Measurements from ENCODE around the gene RPL3.
"Not testable (repeated sequence)": the region's sequence is repeated elsewhere in the genome, so short reads cannot be mapped to it uniquely, and the experiment has no call there.

The RPL3 gene

DNA sequence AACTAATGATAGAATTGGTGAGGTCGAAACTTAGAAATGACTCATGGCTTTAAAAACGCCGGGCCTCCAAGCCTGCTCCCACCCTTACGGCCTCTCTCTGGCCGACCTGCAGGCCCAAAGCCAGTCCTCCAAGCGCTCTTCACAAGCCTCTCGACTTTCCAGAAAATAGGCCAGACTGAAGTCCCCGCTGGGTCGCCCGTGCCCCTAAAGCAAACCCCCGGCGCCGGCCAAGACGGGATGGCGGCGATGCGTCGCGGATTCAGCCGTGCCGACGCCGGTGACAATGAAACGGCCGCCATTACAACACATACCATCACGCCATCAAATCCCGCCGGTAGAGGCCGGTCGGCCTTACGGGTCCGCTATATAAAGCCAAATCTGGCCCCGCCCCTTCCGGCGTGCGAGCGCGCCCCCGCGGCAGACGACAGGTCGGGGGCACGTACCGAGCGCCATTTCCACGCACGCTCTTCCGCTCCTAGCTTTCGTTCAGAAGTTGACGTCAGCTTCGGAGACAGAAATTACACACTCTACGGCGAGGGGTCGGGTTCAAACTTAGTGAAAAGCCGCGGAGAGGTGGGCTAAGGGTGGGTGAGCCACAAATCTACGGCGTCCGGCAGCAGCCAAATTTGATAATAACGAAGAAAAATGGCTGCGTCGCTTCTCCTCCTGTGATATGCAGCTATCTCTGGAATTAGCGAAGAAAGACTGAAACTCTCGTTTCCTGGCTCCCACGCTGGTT is at the start of gene RPL3:
Gene RPL3 (minus strand): TSS at position 340 of the 739 bp plus-strand sequence. CDS start 26 bp downstream, at position 314.
- DNase-seq (ENCODE audit: low spot score): peak; percentile 98

DNA sequence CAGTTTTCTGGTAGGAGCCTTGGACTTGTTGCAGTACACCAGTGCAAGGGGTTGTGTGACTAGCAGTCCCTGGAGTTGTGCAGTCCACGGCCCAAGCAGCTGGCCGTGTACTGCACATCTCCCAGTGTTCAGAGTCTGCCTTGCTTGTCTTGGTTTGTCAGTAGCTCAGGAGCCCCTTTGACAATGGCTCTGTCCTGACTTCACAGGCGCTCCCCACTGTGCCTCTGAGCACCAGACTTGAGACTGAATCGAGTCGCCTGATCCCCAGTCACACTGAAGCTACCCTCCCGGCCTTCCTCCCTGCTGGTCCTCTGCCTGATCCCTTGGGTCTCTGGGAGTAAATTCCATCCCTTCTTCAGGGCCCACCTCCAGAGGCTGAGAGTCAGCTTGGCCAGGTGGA is 49.8 kb upstream of the RPL3 start:
- DNase-seq (ENCODE audit: low spot score): no peak

DNA sequence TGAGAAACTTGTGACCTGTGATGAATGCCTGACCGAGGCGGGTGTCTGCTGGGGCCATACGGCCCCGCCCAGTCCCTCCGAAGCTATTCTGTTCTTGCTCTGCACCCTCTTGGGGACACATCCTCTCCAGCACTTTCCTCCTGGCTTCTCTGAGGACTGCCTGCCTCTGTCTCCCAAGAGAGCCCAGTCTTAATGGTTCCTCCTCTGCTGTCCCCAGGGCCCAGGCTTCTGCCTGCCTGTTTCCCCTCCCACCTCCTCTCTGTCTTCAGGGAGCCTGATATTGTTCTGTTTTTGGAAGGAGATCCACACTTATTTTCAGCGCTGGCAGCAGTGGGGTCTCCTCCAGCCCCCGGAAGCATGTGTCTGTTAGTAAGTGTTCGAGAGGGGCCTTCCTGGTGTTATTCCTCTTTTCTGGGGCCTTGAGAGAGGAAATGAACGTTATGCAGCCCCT is 49.1 kb upstream of the RPL3 start:
- DNase-seq (ENCODE audit: low spot score): no peak

DNA sequence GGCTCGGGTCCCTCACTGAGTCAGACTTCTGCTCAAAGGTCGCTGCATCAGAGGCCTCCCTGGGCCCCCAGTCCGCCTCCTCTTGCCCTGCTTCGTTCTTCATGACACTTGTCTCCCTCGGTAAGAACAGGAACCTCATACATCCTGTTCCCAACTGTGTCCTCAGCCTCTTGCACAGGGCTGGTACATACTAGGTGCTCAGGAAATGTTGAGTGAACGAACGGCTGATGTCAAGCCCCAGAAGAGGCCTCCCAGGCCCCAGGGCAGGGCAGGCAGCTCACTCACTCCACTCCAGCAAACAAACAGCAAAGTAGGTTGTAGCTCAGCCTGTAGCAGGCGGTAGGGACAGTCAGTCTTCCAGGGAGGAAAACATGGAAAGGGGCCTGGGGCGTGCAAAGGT is 47.6 kb upstream of the RPL3 start:
- no peak for DNase-seq (ENCODE audit: low spot score)

DNA sequence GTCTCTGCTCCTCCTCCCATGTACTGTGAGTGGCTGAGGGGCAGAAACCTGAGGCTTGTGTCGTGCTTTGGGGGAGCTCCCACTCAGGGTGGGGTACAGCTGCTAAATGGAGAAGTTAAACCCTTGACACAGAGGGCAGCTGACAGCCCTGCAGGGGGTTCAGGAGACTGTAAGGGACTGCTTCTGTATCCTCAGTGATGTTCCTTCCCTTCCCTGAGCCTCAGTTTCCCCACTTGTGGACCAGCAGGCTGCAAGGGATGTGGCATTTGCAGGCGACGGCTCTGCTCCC is 46.0 kb upstream of the RPL3 start:
- DNase-seq (ENCODE audit: low spot score): no peak

DNA sequence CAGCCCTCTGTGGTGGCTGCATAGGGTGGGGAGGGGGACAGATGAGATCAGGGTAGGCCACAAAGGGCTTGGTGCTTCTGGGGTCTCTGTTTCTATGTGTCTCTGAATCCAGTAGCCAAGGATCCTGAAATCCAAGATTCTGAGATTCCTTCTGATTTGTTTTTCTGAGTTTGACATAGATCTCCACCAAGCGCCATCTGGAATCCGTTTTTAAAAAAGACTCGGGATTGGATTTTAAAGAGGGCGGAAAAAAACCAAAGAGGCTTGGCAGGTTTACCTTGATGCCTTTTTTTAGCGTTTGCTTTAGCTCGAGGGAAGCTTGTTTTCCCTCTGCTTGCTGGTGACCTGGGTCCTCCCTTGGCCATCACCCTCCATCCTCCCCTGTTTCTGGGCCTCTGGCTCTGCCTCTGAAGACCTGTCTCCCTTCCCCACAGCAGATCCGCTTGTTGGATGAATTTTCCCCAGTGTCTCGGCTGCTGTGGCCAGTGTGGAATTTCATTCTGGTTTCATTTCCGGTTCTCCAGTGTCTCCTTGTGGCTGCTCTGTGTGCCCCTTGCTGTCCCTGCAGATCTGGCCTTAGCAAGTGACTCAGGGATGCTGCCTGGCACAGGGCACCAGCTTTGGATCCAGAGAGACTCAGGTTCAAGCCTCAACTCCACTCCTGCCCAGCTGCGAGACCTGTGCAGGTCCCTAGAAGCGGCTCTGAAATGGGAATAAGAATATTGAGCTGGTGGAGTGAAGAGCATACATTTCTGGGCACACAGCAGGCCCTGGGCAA is 45.5 kb upstream of the RPL3 start:
- DNase-seq (ENCODE audit: low spot score): no peak

DNA sequence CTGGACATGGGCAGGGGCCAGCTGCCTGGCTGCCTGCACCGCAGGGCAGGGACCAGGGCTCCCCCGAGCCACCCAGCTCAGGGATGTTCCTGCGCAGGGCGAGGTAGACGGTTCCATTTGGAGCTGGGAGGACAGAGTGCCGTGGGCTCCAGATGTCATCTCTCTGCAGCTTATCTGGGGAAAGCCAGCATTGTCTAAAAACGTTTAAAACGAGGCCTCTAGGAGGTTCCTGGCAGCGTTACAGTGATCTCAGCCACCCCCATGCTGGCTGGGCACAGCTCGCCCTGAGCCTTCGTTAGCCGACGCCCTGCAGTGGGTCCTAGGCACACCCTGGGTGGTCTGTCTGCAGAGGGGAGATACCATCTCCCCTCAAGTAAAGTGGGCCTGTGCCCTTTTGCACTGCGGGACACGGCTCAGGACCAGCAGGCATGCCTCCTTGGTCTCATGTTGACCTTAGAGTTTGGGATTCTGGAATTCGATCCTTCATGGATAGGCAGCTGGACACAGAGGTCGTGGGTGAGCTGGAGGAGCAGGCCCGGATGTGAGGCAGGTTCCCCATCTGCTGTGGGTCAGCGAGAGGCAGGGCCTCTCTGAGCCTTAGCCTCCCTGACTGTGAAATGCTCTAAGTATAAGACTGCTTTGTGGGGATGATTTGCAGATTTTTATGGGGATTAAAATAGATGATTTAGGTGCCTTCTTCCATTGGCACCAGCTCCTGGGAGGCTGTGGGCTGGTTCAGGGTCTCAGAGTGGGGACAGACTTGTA is 44.5 kb upstream of the RPL3 start:
- no peak for DNase-seq (ENCODE audit: low spot score)

DNA sequence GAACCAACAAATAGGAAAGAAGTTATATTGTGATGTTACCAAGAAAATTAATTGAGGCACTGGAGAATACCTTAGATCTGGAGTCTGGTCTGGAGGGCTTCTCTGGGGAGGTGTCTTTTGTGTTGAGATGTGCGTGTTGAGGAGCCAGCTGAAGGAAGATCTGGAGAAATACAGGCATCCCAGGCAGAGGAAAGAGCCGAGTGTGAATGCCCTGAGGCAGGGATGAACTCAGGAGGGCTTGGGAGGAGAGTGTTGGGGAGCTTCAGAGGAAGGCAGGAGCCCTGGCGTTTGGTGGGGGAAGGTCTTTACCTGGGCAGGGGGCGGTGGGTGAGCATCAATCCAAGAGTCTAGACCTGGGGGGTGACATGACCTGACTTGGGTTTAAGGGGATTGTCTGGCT is 43.5 kb upstream of the RPL3 start:
- no peak for DNase-seq (ENCODE audit: low spot score)

DNA sequence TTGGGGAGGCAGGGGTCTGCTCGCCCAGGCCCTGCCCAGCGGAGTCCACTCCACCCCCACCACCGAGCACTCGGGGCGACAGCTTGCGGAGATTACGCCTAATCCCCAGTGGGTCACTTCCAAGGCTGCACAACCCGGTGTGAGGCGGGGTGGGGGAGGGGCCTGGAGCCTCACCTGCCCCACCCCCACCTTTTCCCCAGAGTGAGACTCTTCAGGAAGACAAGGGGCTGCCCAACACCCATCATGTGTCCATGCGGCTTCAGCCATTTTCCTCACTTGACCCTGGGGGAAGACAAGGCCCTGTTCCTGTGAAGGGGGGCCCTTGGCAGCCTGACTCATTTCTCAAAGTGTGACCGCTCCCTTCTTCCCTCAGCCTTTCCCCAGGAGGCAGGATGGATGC is 42.8 kb upstream of the RPL3 start:
- no peak for DNase-seq (ENCODE audit: low spot score)

DNA sequence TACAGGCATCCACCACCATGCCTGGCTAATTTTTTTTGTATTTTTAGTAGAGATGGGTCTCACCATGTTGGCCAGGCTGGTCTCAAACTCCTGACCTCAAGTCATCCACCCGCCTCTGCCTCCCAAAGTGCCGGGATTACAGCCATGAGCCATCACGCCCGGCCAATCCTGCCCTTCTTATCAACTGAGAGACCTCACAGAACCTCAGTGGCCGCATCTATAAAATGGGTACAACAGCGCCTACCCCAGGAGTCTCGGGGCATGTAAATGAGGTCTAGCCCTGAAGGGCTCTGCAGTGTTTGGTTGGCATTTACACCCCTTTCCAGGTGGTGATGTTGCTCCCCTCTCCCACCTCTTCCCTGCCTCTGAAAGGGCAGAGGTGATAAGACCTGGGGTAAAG is 42.1 kb upstream of the RPL3 start:
- DNase-seq (ENCODE audit: low spot score): no peak

DNA sequence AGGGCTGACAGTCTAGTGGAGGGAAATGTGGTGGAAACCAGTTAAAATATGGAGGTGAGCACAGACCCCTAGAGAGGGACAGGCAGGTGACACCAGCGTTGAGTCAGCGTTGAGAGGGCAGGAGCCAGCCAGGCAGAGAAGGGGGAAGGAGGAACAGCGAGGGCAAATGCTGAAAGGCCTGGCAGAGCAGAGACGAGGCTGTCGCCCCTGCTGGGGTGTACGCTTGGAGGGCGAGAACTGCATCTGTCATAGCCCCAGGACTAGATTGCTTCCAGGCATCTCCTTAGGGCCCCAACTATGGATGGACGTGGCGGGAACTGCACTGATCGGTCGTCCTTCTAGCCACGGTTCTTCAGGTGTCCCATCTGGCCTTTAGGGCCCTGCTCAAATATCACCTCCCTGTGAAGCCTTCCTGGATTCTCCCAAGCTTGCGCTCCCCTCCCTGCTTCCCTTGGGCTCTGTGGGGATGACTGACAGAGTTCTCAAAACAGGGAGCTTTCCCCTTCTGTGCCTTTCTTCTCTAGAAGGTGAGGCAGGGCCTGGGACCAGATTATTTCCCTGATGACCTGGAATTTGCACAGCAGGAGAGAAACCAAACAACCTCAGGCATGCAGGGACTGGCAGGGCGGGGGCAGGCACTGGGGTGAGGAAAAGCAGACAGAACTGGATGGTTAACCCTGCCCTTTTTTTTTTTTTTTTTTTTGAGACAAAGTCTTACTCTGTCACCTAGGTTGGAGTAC is 41.4 kb upstream of the RPL3 start:
- no peak for DNase-seq (ENCODE audit: low spot score)

DNA sequence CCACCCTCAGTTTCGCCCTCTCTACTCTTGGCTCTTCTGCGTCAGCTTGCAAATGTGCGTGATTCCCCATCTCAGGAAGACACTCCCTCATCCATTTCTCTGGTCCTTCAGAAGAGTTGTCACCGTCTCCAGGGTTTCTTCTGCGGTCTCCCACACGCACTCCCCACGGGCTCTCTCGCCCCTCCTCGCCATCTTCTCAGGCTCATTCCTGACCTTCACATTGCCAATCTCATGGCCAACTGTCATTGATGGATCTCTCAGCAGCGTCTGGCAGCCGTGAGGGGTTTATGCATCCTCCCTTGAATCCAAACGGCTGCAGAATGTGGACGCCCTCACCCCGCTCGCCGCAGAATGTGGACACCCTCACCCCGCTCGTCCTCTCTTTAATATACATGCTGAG is 40.8 kb upstream of the RPL3 start:
- DNase-seq (ENCODE audit: low spot score): no peak

DNA sequence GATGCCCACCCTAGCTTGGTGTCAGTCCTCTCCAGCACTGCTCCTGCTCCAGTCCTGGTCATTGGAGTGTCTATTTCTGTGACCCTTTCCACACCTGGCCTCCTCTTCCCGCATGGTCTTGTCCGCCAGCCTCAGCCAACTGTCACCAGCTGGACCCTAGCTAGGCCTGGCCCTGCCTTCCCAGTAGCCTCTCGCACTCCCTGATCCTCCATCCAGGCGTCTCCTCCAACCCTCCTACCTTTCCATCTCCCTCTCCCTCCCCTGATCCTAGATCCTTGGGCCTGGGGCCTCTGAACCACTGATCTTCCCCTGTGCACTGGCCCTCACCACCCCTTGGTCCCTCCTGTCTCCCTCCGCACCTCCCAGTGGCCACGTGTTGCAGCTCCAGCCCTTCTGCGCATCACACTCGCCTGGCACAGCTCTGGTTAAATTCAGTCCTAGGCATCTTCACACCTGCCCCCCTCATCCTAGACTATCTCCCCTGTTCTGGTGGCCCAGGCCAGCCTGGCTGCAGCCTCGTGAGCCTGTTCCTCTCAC is 40.3 kb upstream of the RPL3 start:
- DNase-seq (ENCODE audit: low spot score): no peak

DNA sequence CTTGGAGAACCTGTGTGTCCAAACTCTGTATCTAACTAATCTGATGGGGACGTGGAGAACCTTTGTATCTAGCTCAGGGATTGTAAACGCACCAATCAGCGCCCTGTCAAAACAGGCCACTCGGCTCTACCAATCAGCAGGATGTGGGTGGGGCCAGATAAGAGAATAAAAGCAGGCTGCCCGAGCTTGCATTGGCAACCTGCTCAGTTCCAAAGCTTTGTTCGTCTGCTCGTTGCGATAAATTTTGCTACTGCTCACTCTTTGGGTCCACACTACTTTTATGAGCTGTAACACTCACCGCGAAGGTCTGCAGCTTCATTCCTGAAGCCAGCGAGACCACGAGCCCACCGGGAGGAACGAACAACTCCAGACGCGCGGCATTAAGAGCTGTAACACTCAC is 38.8 kb upstream of the RPL3 start:
- not testable (repeated sequence) for DNase-seq (ENCODE audit: low spot score)

DNA sequence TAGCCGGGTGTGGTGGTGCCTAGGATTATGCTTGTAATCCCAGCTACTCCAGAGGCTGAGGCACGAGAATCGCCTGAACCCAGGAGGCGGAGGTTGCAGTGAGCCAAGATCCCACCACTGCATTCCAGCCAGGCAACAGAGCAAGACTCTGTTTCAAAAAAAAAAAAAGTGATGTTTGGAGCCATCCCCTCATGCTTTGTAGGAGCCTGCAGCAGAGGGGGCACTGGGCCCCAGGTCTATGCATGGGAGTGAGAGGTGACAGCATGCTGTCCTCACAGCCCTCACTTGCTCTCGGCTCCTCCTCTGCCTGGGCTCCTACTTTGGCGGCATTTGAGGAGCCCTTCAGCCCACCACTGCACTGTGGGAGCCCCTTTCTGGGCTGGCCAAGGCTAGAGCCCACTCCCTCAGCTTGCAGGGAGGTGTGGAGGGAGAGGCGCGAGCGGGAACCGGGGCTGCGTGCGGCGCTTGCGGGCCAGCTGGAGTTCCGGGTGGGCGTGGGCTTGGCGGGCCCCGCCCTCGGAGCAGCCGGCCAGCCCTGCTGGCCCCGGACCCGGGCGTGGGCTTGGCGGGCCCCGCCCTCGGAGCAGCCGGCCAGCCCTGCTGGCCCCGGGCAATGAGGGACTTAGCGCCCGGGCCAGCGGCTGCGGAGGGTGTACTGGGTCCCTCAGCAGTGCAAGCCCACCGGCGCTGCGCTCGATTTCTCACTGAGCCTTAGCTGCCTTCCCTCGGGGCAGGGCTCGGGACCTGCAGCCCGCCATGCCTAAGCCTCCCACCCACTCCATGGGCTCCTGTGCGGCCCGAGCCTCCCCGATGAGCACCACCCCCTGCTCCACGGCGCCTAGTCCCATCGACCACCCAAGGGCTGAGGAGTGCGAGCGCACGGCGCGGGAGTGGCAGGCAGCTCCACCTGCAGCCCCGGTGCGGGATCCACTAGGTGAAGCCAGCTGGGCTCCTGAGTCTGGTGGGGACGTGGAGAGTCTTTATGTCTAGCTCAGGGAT is 38.0 kb upstream of the RPL3 start:
- not testable (repeated sequence) for DNase-seq (ENCODE audit: low spot score)

DNA sequence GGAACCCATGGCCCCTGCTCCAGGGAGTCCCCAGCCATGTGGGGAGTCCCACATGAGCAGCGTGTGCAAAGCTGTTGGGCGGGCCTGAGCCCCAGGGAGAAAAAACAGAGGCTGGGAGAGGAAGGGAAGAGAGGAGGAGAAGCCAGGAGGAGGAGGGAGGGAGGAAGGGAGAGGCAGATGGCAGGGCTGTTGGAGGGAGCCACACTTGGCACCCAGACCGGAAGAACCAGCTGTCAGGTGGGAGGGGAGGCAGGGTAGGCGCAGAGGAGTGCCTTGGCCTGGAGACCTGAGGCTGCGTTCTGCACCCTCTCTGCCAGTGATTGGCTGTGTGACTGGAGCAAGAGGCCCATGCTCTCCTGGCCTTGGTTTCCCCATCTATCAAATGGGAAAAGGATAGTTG is 37.0 kb upstream of the RPL3 start:
- no peak for DNase-seq (ENCODE audit: low spot score)

DNA sequence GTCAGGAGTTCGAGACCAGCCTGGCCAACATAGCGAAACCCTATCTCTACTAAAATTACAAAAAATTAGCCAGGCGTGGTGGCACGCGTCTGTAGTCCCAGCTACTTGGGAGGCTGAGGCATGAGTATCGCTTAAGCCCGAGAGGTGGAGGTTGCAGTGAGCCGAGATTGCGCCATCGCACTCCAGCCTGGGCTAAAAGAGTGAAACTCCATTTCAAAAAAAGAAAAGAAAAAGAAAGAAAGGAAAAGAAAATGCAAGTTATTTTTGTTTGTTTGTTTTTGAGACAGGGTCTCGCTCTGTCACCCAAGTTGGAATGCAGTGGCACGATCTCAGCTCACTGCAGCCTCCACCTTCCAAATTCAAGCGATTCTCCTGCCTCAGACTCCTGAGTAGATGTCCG is 36.4 kb upstream of the RPL3 start:
- not testable (repeated sequence) for DNase-seq (ENCODE audit: low spot score)

DNA sequence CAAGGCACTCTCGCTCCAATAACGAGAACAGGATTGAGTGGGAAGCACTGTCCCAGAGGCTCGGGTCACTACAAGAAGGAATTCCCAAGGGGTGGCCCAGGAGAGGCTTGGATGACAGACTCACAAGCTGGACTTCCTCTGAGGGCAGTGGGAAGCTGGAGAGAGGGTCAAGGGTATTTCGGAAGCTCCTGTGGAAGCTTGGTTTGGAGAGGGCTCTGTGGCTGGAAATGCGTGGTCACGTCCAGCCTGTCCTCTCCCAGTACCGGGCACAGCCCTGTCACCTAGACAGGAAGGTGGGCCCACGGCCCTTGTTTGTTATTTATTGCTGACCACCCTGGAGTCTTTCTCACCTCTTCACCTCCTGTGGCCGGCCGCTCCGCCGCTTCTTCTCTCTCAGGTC is 35.7 kb upstream of the RPL3 start:
- no peak for DNase-seq (ENCODE audit: low spot score)

DNA sequence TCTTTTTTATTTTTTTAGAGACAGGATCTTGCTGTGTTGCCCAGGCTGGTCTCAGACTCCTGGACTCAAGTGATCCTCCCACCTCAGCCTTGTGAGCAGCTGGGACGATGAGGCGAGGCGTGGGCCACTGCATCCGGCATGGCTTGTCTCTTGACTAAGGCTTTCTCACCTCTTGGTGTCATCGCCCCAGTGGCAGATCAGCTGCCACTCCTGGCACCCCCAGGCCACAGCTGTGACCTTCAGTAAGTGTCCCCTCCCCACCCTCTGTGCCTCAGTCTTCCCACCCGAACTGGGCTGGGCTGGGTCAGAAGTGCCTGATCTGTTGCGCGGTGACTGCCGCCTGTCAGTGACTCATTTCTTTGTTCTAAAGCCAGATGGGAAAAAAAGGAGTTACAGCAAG is 33.9 kb upstream of the RPL3 start:
- peak; percentile 22 for DNase-seq (ENCODE audit: low spot score)

DNA sequence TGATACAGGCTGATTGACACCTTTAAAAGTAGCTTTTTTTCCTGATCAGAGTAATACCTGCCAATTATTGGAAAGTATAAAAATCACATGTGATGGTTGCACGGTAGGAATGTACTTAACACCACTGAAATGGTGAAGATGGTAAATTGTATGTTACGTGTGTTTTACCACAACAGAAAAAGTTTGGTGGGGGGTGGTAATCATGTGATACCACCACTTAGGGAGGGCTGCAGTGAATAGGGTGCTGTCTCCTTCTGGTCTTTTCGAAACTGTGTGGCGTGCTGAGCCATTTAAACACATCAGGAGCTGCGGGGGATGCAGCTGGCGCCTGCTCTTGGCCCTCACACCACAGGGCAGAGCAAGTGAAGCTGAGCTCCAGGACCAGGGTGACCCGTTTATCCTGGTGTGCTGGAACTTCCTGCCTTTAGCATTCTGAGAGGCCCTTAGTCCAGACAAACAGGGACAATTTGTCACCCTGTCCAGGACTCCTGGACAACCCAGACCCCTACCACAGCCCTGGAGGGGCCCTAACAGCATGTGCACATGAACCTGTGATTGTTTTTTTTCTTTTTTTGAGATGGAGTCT is 33.0 kb upstream of the RPL3 start:
- no peak for DNase-seq (ENCODE audit: low spot score)

Measured in RKO (cell line).